HG03045 (cell line): ENCODE results near the gene ARHGEF33.

Experiments used
- ATAC-seq: cut with Tn5 transposase; IDR thresholded peaks from one replicate; pipeline ENCODE4 v1.9.1; 2021; ENCODE audit warnings: mild to moderate bottlenecking, moderate library complexity; ENCODE audit not compliant: unreplicated experiment

The ARHGEF33 gene

DNA sequence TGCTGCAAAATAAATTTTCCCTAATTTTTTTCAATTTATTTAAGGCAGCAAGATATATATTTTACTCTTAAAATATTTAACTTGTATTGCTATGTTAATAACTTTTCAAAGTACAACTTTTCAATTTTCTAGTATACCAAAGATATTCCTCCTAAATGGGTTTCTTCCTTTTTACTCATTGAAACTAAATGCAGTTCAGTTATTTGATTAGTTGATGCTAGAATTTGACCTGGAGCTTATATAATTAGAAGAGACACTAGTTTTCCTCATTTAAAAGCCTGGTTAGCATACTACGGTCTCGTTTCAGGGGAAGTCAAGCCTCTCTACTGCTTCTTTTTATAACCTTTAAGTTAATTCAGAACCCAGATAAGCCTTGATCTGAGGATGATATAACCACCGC lies at the start of gene ARHGEF33:
ARHGEF33 (plus strand) TSS at position 301 of the 400 bp plus-strand sequence. CDS start 29,573 bp downstream, outside the sequence.
- no peak for ATAC-seq

DNA sequence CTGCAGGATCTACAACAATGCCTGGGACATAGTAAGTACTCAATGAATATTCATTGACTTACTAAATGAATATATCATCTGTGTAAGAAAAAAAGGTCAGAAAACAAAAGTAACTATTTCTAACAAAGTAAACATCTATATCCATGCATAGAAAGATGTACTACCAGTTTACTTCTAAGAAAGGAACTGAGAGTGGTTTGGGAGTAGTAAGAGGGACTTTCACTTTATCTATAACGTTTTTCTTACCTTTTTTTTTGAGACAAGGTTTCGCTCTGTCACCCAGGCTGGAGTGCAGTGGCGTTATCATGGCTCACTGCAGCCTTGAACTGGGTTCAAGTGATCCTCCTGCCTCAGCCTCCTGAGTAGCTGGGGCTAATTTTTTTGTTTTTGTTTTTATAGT lies 39.6 kb upstream of the ARHGEF33 start:
- peak; percentile 73 for ATAC-seq

DNA sequence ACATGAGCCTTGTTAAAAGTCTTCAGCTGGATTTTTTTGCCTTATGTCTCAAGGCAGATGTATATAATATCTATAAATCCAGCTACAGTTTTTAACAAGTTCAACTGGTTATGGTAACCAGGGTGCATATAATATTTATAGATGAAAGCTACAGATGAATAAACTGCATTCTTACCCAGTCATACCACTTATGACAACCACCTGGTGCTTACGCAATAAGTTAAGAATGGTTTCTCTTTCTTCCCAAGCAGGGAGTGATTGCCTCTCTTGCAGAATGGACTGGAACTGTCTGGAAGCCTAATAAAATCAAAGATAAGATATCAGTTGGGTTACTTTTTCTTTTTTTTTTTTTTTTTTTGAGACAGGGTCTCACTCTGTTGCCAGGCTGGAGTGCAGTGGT lies 33.5 kb upstream of the ARHGEF33 start:
- ATAC-seq = no peak

DNA sequence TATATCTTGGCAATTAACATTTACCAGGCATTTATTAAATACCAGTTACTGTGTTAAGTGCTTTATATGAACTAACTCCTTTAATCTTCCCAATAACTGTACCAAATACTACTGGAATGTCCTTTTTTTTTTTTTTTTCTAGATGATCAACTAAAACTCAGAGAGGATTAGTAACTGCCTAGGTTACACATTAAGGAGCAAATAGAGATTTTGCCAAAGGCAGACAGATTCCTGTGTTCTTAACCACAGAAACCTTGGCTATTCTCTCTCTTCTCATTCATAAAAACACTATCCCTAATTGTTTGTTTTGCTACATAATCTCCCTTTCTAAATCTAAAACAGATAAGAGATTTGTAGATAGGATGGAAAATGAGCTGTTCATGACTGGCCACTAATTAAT lies 27.2 kb upstream of the ARHGEF33 start:
- ATAC-seq = no peak

DNA sequence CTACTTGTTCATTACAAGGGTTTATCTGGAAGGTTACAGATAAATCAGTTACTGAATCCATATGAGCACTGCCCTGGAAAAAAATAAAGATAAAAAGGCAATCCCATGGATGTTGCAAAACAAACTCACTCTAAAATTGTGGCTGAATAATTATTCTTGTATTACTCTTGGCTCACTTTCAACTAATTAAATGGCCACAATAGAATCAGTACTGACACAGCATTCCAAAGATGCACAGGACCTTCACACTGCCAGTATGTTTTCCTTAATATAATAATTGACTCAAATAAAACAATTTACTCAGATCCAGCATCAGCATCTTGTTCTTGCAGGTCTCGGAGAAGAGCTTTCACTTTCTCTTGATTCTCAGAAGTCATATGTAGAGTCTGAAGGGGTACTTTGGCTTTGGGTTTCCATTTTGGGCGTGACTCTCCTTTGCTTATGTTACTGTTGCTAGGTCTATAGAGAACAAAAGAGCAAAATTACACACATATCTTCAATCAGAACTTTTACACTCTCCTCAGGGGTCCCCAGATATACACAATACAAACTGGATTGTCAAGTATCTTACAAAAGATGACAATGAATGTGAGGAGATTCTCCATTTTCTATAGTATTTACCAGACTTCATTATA lies 26.5 kb upstream of the ARHGEF33 start:
- ATAC-seq = no peak

DNA sequence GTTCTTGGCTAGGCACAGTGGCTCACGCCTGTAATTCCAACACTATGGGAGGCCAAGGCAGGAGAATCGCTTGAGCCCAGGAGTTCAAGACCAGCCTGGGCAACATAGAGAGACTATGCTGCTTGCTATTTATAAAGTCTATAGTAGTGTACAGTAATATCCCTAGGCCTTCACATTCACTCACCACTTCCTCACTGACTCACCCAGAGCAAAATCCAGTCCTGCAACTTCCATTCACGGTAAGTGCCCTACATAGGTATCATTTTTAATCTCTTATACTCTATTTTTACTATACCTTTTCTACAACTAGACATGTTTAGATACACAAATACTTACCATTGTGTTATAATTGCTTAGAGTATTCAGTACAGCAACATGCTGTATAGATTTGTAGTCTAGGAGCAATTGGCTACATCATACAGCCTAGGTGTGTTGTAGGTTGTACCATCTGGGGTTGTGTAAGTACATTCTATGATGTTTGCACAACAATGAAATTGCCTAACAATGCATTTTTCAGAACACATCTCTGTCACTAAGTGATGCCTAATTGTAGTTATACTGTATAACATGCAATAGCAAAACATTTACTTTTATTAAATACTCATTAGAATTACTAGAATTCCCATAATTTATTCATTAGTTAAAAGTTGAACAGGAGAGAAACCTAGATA lies 22.8 kb upstream of the ARHGEF33 start:
- no peak for ATAC-seq

DNA sequence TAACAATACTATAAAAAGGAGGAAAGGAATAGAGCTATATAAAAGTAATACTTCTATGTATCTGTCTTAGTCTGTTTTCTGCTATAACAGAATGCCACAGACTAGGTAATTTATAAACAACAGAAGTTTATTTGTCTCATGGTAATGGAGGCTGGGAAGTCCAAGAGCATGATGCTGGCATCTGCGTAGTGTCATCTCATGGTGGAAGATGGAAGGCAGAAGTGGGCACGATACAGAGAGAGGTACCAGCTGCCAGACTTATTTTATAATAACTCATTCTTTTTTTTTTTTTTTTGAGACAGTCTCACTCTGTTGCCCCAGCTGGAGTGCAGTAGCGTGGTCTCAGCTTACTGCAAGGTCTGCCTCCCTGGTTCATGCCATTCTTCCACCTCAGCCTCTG lies 18.2 kb upstream of the ARHGEF33 start:
- no peak for ATAC-seq

DNA sequence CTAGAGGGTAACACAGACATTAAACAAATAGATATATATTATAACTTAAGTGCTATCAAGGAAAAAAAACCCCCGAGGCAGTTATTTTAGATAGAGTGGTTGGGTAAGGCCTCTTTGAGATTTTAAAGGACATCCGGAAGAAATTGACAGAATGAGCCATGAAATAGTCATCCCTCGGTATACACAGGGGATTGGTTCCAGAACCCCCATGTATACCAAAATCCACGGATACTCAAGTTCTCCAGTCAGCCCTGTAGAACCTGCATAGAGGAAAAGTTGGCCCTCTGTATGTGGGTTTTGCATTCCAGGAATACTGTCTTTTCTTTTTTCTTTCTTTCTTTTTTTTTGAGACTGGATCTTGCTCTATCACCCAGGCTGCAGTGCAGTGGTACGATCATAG lies 15.9 kb upstream of the ARHGEF33 start:
- no peak for ATAC-seq

DNA sequence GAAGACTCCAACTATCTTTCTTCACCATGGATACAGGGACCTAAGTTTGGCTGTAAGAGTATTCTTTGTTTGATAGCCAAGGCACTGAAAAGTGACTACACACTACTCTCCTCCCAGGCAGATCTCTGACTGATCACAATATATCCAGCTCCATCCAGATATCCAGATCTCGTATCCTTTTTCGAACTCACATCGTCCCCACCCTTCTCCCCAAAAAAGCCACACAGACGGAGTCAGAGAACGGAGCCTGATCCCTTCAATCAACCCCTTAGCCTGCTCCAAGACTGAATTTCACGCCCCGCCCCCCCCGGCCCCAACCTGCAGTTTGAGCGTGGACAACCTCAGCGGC lies 14.5 kb upstream of the ARHGEF33 start:
- no peak for ATAC-seq

DNA sequence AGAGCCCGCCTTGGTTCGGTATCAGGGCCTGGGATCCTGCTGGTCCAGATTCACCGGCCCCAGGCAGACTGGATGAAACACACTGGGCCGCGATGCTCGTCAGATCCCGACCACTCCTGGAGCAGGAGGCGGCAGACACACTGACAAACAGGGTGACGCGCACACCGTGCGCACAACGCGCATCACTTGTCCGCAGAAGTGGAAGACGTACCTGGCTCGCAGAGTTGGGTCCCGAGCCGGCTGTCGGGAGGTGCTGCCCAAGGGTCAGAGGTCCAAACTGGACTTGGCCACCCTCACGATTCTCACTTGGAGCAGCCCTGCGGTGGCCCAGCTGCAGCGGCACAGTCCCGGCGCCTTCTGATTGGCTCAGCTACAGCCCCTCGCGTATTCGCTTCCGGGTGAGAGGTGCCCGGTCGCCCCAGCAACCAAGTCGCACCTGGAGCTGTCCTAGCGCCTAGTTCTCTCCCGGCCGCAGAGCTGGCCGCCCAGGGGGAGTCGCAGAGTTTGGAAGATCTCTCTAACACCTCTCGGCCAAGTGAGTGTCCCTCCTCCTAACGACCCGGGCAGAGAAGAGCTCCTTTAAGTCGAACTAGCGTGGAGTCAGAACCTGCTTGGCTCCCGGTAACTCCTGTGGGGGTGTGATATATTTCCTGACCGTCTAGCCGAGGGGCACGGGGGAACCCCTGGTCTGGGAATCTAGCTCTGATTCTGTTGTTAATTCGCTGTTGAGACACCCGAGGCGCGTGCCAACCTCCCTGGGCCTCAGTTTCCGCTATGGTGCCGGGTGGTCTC lies 13.9 kb upstream of the ARHGEF33 start, which contains the start of the genes DHX57 and MORN2:
DHX57 (minus strand) TSS at position 359 of the 792 bp plus-strand sequence. CDS start 7,529 bp downstream, outside the sequence.
MORN2 (plus strand) TSS at position 401 of the 792 bp plus-strand sequence.
- ATAC-seq = peak; percentile 100

DNA sequence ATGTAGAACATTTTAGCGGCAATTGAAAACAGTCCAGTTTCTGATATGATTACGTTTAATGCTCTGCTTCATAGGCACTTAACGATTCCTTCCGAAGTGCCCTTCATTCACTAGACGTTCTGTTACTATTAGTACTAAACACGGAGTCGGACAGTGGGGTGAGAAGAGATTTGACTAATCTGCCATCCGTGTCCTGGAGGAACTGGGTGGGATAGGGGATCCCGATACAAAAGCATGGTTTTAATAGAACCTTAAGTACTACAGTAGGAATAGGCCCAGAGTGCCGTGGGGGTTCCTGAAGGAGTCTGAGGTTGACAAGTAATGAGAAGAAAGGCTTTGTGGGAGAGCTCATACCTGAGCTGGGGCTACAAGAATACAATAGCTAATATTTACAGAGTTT lies 13.3 kb upstream of the ARHGEF33 start:
- ATAC-seq = no peak

DNA sequence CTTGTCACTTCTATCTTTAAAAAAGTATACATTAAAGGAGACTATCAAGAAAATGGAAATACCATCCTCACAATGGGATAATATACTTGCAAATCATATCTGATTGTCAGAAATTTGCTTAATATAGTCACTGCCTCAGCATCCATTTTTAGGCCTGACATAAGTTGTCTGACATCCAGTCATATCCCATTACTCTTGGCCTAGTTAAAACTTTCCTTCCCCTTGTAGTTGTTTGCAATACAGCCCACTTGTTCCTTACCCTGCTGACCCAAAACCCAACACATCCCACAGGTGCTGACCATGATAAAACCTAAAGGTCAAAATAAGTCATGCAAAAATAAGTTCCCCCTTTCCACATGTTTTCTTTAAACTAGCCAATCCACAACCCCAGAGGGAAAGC lies 3.6 kb upstream of the ARHGEF33 start:
- no peak for ATAC-seq

DNA sequence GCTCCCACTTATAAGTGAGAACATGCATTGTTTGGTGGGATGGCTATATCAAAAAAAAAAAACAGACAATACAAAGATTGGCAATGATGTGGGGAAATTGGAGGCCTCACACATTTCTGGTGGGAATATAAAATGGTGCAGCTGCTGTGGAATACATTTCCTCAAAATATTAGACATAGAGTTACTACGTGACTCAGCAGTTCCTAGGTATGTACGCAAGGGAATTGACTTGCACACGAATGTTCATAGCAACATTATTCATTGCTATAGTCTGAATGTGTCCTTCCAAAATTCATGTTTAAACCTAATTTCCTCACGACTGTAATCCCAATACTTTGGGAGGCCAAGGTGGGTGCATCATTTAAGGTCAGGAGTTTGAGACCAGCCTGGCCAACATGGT lies 2.3 kb upstream of the ARHGEF33 start:
- ATAC-seq = no peak

DNA sequence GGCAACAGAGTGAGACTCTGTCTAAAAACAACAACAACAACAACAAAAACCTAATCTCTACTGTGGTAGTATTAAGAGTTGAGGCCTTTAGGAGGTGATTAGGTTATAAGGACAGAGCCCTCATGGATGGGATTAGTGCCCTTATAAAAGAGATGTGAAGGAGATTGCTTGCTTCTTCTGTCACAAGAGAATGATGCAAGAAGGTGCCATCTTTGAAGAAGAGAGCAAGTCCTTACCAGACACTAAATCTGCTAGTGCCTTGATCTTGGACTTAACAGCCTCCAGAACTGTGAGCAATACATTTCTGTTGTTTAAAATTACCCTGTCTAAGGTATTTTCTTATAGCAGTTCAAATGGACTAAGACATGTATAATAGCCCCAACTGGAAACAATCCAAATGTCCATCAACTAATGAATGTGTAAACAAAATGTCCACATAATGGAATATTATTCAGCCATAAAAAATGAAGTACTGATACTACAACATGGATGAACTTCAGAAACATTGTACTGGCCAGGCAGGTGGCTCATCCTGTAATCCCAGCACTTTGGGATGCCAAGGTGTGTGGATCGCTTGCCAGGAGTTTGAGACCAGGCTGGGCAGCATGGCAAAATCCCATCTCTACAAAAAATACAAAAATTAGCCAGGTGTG lies 1.6 kb upstream of the ARHGEF33 start:
- no peak for ATAC-seq

DNA sequence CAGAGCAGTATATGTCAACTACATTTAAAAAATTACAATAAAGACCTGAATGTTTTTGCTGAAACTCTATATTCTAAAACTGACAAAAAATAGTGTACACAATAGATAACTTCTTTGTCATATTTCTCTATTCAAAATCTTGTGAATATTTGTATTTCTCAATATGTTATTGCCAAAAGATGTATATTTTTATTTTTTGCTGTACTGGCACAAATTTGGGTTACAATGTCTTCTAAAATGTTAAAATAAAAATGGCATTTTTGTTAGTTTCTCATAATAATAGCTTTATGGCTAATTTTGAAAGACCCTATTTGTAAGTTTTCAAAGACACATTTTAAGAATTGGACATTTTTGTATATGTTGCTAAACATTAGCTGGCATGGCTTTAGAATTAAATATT lies 630 bp upstream of the ARHGEF33 start:
- no peak for ATAC-seq

DNA sequence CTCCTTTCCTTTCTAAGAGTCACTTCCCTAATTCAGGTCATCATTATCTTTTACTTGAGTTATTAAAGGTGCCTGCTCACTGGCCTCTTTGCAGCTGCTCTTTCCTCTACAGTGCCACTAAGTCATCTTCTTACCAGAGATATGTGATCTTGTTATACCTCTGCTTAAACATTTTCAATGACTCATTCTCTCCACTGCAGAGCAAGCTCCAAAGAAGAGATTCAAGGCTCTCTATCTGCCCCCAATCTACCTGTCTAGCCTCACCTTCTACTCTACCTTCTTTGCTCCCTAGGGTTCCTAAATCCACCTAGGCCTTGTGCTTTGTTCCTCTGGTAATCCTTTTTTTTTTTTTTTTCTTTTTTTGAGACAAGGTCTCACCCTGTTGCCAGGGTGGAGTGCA lies 3.1 kb downstream of the ARHGEF33 start:
- ATAC-seq = no peak

DNA sequence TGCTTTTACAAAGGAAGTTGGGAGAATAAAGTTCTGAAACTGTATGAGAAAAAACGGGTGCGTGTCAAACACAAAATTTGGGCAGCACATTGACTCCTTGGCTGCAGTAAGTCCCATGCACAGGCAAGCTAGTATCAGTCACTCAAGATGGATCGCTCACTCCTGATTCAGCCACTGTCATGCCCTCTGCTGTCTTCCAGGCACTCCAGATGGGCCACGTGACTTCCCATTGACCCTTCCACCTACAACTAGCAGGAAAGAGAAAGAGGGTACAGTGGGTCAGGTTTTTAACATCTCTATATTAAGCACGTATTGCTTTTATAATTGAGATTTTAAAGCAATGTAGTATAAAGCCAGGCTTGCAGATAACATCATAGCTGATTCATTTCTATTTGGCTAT lies 8.6 kb downstream of the ARHGEF33 start:
- ATAC-seq = no peak

DNA sequence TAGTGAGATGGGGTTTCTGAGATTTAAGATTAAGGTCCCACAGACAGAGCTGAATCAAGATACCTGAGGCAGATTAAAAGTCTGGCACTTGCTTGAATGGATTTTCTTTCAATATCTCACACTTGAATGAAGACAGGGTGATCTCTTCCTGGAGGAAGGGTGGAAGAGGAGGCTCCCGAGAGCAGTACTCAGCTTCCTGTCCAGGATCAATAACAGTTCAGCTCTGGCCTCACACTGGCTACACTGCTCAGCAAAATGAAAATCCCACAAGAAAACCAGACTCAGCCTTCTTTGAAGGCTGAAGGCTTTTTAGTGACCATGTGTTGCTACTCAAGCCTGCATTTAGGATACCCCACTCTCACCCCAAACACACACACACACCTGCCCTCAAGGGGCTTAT lies 11.1 kb downstream of the ARHGEF33 start:
- ATAC-seq = no peak

DNA sequence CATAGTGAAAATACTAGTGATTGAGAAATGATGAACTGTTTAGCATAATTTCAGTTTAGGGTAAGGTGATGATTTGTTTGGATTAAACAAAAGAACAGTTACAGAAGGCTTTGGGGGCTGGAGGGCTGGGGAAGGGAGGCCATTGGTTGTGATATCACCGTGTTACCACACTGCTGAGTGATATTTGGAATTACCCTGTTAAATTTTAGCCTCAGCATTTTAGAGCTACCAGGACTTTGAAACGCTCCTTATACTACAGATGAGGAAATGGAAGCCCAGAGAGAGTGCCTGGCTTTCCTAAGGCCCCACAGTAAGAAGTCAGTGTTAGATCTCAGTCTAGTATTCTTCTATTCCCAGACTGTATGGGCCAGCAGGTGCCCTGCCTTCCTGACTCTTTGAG lies 15.6 kb downstream of the ARHGEF33 start:
- no peak for ATAC-seq

DNA sequence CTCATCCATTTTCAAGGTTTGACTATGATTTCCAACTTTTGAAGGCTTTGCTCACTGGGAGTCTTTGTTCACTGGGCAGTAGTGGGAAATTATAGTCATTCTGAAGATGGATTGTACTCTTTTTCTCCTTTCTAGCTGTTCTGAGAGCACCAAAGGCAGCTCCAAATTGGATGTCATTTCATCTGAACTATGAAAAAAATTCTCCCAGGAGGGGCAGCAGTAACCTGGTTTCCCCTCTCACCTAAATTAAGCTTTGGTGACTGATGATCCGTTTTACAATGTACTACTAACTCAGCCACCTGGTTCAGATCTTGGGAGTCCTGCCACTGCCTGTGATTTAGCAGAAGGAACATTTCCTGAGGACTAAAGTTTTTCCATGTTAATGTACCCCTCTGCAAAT lies 17.6 kb downstream of the ARHGEF33 start:
- no peak for ATAC-seq
